GM12891 (cell line): ENCODE data around the gene MAGEB17.

ENCODE experiments used
- PAX5 ChIP-seq: IDR thresholded peaks from 2 replicates; pipeline ENCODE4 v1.6.1; 2011; ENCODE audit warnings: low read length, moderate library complexity, mild to moderate bottlenecking; ENCODE audit not compliant: insufficient read depth, severe bottlenecking
- POLR2A ChIP-seq: IDR thresholded peaks from 2 replicates; pipeline ENCODE4 v1.6.1; 2011; ENCODE audit warnings: low read depth, low read length, control low read depth
- POLR2AphosphoS5 ChIP-seq: IDR thresholded peaks from 2 replicates; pipeline ENCODE4 v1.6.1; 2011; ENCODE audit warnings: low read depth, low read length, control low read depth
- TAF1 ChIP-seq: IDR thresholded peaks from 2 replicates; pipeline ENCODE4 v1.6.1; 2011; ENCODE audit warnings: low read depth, low read length, control low read depth

- no peak for TF ChIP-seq POLR2AphosphoS5
- TF ChIP-seq TAF1, result no peak
- no peak for TF ChIP-seq POLR2A
- no peak for TF ChIP-seq PAX5
Observed at GRCh38 chrX:16175329-16176061, 8.2 kb downstream of the MAGEB17 start.
